ENCODE measurements around the gene INVS. TPM values are rescaled to one million over a fixed set of nuclear protein-coding genes. Genes with fewer than 3 reads are reported as not detected.
A peak's percentile ranks its signal among the peaks of the same experiment; 100 is the strongest.

INVS gene
- total RNA-seq, 1 donor: 28.3 TPM

GRCh38 chr9:100303747-100304146, 204.7 kb downstream of the INVS start:
- no peak for TF ChIP-seq CTCF (IDR thresholded peaks at IDR 0.05; ENCODE audit: insufficient read depth, low read length)
- no peak overlapping the region for H3K4me3 ChIP-seq (ENCODE audit: low read depth, low read length)
- no peak for DNase-seq (ENCODE audit: low read depth)

- DNase-seq (ENCODE audit: low read depth): no peak
- H3K4me3 ChIP-seq (ENCODE audit: low read depth, low read length): no peak overlapping the region
- no peak for TF ChIP-seq CTCF (IDR thresholded peaks at IDR 0.05; ENCODE audit: insufficient read depth, low read length)
These were observed 207.2 kb downstream of the INVS start for GRCh38 chr9:100306283-100306682.

- no peak for DNase-seq (ENCODE audit: low read depth)
- H3K4me3 ChIP-seq (ENCODE audit: low read depth, low read length): no peak overlapping the region
- TF ChIP-seq CTCF (IDR thresholded peaks at IDR 0.05; ENCODE audit: insufficient read depth, low read length): no peak
These were observed 208.0 kb downstream of the INVS start for GRCh38 chr9:100307080-100307479.

GRCh38 chr9:100308965-100309564, 210.0 kb downstream of the INVS start:
- no peak for TF ChIP-seq CTCF (IDR thresholded peaks at IDR 0.05; ENCODE audit: insufficient read depth, low read length)
- no peak for DNase-seq (ENCODE audit: low read depth)
- no peak overlapping the region for H3K4me3 ChIP-seq (ENCODE audit: low read depth, low read length)

- DNase-seq (ENCODE audit: low read depth): peak; percentile 65
- H3K4me3 ChIP-seq (ENCODE audit: low read depth, low read length): no peak overlapping the region
- TF ChIP-seq CTCF (IDR thresholded peaks at IDR 0.05; ENCODE audit: insufficient read depth, low read length): no peak
These were observed 210.9 kb downstream of the INVS start for GRCh38 chr9:100309992-100310391.

GRCh38 chr9:100315561-100315960, 216.5 kb downstream of the INVS start:
- DNase-seq (ENCODE audit: low read depth): no peak
- no peak for TF ChIP-seq CTCF (IDR thresholded peaks at IDR 0.05; ENCODE audit: insufficient read depth, low read length)
- H3K4me3 ChIP-seq (ENCODE audit: low read depth, low read length): no peak overlapping the region

- peak; percentile 46 for DNase-seq (ENCODE audit: low read depth)
- no peak for TF ChIP-seq CTCF (IDR thresholded peaks at IDR 0.05; ENCODE audit: insufficient read depth, low read length)
- no peak overlapping the region for H3K4me3 ChIP-seq (ENCODE audit: low read depth, low read length)
These were observed 218.7 kb downstream of the INVS start for GRCh38 chr9:100317706-100318105.
